Measurements from ENCODE around the gene BHLHE41.
A peak's percentile ranks its signal among the peaks of the same experiment; 100 is the strongest.

Gene BHLHE41

GRCh38 chr12:26113853-26114719, 10.8 kb downstream of the BHLHE41 start:
- Histone ChIP-seq H3K27ac (peak overlapping the region; percentile 91 to 97), H3K4me3 (peak overlapping the region; percentile 79)
- peak; percentile 98 for DNase-seq (ENCODE audit: low spot score)
- TF ChIP-seq CTCF (IDR thresholded peaks at IDR 0.05): peak; percentile 19

- Histone ChIP-seq H3K27ac (peak overlapping the region; percentile 91 to 97), H3K4me3 (peak overlapping the region; percentile 79)
- no peak for TF ChIP-seq CTCF (IDR thresholded peaks at IDR 0.05)
- no peak for DNase-seq (ENCODE audit: low spot score)
Measured at GRCh38 chr12:26113181-26113654, 11.6 kb downstream of the BHLHE41 start.

- TF ChIP-seq CTCF (IDR thresholded peaks at IDR 0.05): no peak
- Histone ChIP-seq H3K27ac (peak overlapping the region in 1 of 2 donors; percentile 97), H3K4me3 (no peak overlapping the region)
- DNase-seq (ENCODE audit: low spot score): no peak
Measured at GRCh38 chr12:26112703-26113147, 12.1 kb downstream of the BHLHE41 start.

GRCh38 chr12:26112232-26112631, 12.6 kb downstream of the BHLHE41 start:
- no peak for TF ChIP-seq CTCF (IDR thresholded peaks at IDR 0.05)
- no peak overlapping the region for H3K4me3 ChIP-seq
- no peak for DNase-seq (ENCODE audit: low spot score)
- H3K27ac ChIP-seq: no peak overlapping the region

- TF ChIP-seq CTCF (IDR thresholded peaks at IDR 0.05): no peak
- no peak for DNase-seq (ENCODE audit: low spot score)
- Histone ChIP-seq H3K27ac (peak overlapping the region in 1 of 2 donors; percentile 57), H3K4me3 (no peak overlapping the region)
Measured at GRCh38 chr12:26109343-26109881, 15.4 kb downstream of the BHLHE41 start.

- peak overlapping the region in 1 of 2 donors; percentile 57 for H3K27ac ChIP-seq
- no peak for DNase-seq (ENCODE audit: low spot score)
- TF ChIP-seq CTCF (IDR thresholded peaks at IDR 0.05): no peak
- H3K4me3 ChIP-seq: no peak overlapping the region
Measured at GRCh38 chr12:26108915-26109314, 15.9 kb downstream of the BHLHE41 start.
